ENCODE measurements around the gene CPM. TPM values are rescaled to one million over a fixed set of nuclear protein-coding genes. Genes with fewer than 3 reads are reported as not detected.

CPM gene
- total and polyA plus RNA-seq, 2 of the 4 experiments (the other 2 are of a cell fraction) = 2.0 to 8.8 TPM

GRCh38 chr12:68904351-68904962, 28.5 kb downstream of the CPM start:
- no peaks in the 10 kb centered on the region for H4K20me1 ChIP-seq (ENCODE audit: insufficient read depth, low read length)
- H3K4me2 ChIP-seq (ENCODE audit: low read depth, low read length) = no peak overlapping the region
- intact Hi-C loops (cut with micrococcal nuclease) = no loop called here
- H3K9ac ChIP-seq (ENCODE audit: low read depth, low read length) = no peak overlapping the region
- H2BK5ac ChIP-seq (ENCODE audit: low read depth, low read length, poor library complexity, severe bottlenecking) = no peak overlapping the region
- H3K79me1 ChIP-seq (ENCODE audit: low read depth in 1 of 2, low read length in 2 of 2) = no peaks in the 10 kb centered on the region
- no peak overlapping the region for H2AK9ac ChIP-seq (replicated peaks; ENCODE audit: low read depth, low read length, poor library complexity)
- dilution Hi-C loops (cut with HindIII; ENCODE audit: low sequenced_read_pairs, unreplicated experiment) = no loop called here
- no peak overlapping the region for H3K4me3 ChIP-seq (ENCODE audit: insufficient read depth, low read depth, low read length)
- no peak overlapping the region for H2BK15ac ChIP-seq (ENCODE audit: low read depth, low read length)
- H2AFZ ChIP-seq (replicated peaks; ENCODE audit: low read length, poor library complexity) = no peak overlapping the region
- WGBS, 2 experiments (ENCODE audit: extremely low coverage in 2 of 2, insufficient read length in 1 of 2) = no CpG with 5 or more reads among the region's 4 CpGs
- H3K23ac ChIP-seq (ENCODE audit: low read depth, low read length) = no peak overlapping the region
- ChIA-PET POLR2A (ENCODE audit: unreplicated experiment) (no interaction called here), CTCF (no interaction called here)
- no peak overlapping the region for H4K5ac ChIP-seq (ENCODE audit: low read depth, low read length)
- no peaks in the 10 kb centered on the region for H3K9me3 ChIP-seq (ENCODE audit: control insufficient read depth, insufficient read depth, low read length)
- TF ChIP-seq SMC3 (IDR thresholded peaks at IDR 0.05; ENCODE audit: low read depth, low read length) (no peak), CEBPB (IDR thresholded peaks at IDR 0.05; ENCODE audit: low read depth, low read length) (0 out of 2 replicates have a peak, but pooled peaks have one; percentile 24), RCOR1 (IDR thresholded peaks at IDR 0.05; ENCODE audit: insufficient replicate concordance, low read length) (no peak), RAD21 (IDR thresholded peaks at IDR 0.05; ENCODE audit: low read length) (no peak)
- H4K91ac ChIP-seq (ENCODE audit: insufficient read depth, low read depth, low read length) = no peak overlapping the region
- in situ Hi-C loops (cut with MboI; ENCODE audit: low sequenced_read_pairs) = no loop called here
- no peak overlapping the region for H2AK5ac ChIP-seq (ENCODE audit: low read depth, low read length)
- no peak overlapping the region for H3K18ac ChIP-seq (ENCODE audit: low read depth, low read length)
- H2BK120ac ChIP-seq (ENCODE audit: low read depth, low read length) = no peak overlapping the region
- H3K27ac ChIP-seq (ENCODE audit: insufficient read depth, low read length) = no peak overlapping the region
- H3K14ac ChIP-seq (replicated peaks; ENCODE audit: low read depth, low read length) = no peak overlapping the region
- no peaks in the 10 kb centered on the region; the same call in 1 of the 2 replicates for H3K4me1 ChIP-seq (ENCODE audit: control insufficient read depth, insufficient read depth, low read length)
- no peak overlapping the region for H3K56ac ChIP-seq (ENCODE audit: extremely low read depth, insufficient read depth, low read length)
- H3K27me3 ChIP-seq (ENCODE audit: control insufficient read depth, insufficient read depth, low read length) = no peaks in the 10 kb centered on the region; the same call in 1 of the 2 replicates
- DNase-seq = peak; percentile 10
- no peak overlapping the region for H4K8ac ChIP-seq (ENCODE audit: low read depth in 2 of 2, low read length in 2 of 2)
- no peaks in the 10 kb centered on the region; the same call in 1 of the 2 replicates for H3K9me1 ChIP-seq (ENCODE audit: insufficient read depth, low read length)
- BruUV-seq (replicated peaks) = no TSS peak
- no peak for ATAC-seq (ENCODE audit: low read depth)
- no peaks in the 10 kb centered on the region for H3K36me3 ChIP-seq (ENCODE audit: control insufficient read depth, insufficient read depth, low read length)
- H3K4ac ChIP-seq (ENCODE audit: low read depth, low read length) = no peak overlapping the region
- no peak overlapping the region for H2BK20ac ChIP-seq (ENCODE audit: low read depth, low read length)
